Left lung (tissue), 10 donors: Measurements from ENCODE around the gene BEX2. TPM values are rescaled to one million over a fixed set of nuclear protein-coding genes. Genes with fewer than 3 reads are reported as not detected.

Experiments
- ATAC-seq: fragments of 200-7000 bp; cut with Tn5 transposase; one replicate; pipeline ENCODE4 v1.9.1; 2020; ENCODE audit warnings: moderate library complexity
- DNase-seq, 4 donors: peaks; one replicate each; pipeline ENCODE4 v3.0.0-alpha.2; 2013 to 2020
- H3K27ac ChIP-seq, 2 donors: fragments of 200-600 bp; sonication (generic) in 1 of 2; one replicate each; pipeline versions ENCODE4 v1.5.0 to v1.8.0; 2020 to 2021
- H3K27me3 ChIP-seq, 2 donors: fragments of 200-600 bp; sonication (generic) in 1 of 2; one replicate each; pipeline versions ENCODE4 v1.5.0 to v1.8.0; 2020 to 2021
- H3K36me3 ChIP-seq, 2 donors: fragments of 200-600 bp; sonication (generic) in 1 of 2; one replicate each; pipeline versions ENCODE4 v1.5.0 to v1.8.0; 2020 to 2021
- H3K4me1 ChIP-seq, 2 donors: fragments of 200-600 bp; one replicate each; pipeline ENCODE4 v1.8.0; 2021
- H3K4me3 ChIP-seq, 2 donors: fragments of 200-600 bp; sonication (generic) in 1 of 2; one replicate each; pipeline versions ENCODE4 v1.5.0 to v1.8.0; 2020 to 2021; ENCODE audit warnings: mild to moderate bottlenecking in 1 of 2
- H3K9me3 ChIP-seq, 2 donors: fragments of 200-600 bp; sonication (generic) in 1 of 2; one replicate each; pipeline versions ENCODE4 v1.5.0 to v1.8.0; 2020 to 2021
- CTCF ChIP-seq, 2 donors: fragments of 200-600 bp; sonication (generic) in 1 of 2; IDR thresholded peaks; one replicate each; pipeline versions ENCODE4 v1.5.0 to v1.8.0; 2021; ENCODE audit warnings: antibody characterized with exemption in 2 of 2
- intact Hi-C, 2 donors: fragments of 100-400 bp; cut with DNase I; formaldehyde crosslinking; loops; one replicate each; pipeline versions ENCODE4 v1.11.2 to v1.14.2; 2022
- polyA plus RNA-seq, 6 donors: library from polyadenylated mRNA; unstranded; fragments of 120-200 nt; gene quantifications; one replicate each; pipeline ENCODE4 v1.2.1, GENCODE V29; 2013; ENCODE audit not compliant: insufficient read length in 6 of 6
- total RNA-seq, 2 donors: library from RNA; stranded (reverse); fragmentation: NEBNext Ultra II Directional; extraction: Animal tissue kit (Norgen Biotek cat#: 25700); gene quantifications; one replicate each; pipeline ENCODE4 v1.2.1, GENCODE V29; 2021
- donor health status: DM: no; HTN: yes; CAD: no.
- donor health status: DM: no; HTN: no; CAD: no.

The BEX2 gene
- total and polyA plus RNA-seq, 8 donors: 9.7 to 38.4 (median 22.4) TPM

DNA sequence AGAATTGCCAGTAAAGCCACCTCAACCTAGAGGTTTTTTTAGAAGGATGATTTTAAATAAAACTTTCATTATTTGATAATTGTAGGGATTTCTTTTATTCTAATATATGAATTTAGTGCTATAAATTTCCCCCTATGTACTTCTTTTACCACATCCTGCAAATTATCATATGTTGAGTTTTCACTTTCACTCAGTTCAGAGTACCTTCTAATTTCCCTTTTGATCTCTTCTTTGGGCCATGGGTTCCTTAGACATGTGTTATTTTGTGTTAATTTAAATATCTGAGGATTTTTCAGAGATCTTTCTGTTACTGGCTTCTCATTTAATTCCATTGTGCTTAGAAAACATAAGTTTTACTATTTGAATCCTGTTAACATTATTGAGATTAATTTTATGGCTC is 6.1 kb downstream of the BEX2 start:
- DNase-seq (no peak), ATAC-seq (no peak)
- no peak overlapping the region for H3K4me3 ChIP-seq
- no peaks in the 10 kb centered on the region for H3K4me1 ChIP-seq
- H3K27me3 ChIP-seq: peaks cover 2 to 12% of the 10 kb centered on the region in 2 donors
- H3K27ac ChIP-seq: no peak overlapping the region
- H3K36me3 ChIP-seq: no peaks in the 10 kb centered on the region
- no peaks in the 10 kb centered on the region for H3K9me3 ChIP-seq
- intact Hi-C loops: no loop called here
- TF ChIP-seq CTCF (IDR thresholded peaks at IDR 0.05): no peak

DNA sequence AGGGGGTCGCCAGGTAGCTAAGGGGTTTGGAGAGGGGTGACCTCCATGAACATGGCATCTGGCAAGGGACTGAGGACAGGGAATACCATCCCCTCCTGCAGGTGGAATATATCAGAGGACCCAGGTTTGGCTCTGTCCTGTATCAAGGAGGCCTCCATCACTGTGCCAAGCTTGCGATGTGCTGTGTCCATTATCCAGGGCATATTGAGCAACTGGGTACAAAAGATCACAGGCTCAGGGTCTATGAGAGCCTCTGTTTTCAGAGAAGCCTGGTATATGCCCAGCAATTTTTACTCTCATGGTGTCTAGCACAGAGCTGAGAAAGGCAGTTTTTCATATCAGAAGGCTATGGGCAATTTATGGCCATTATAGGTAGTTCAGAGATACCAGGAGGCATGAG is 17.7 kb downstream of the BEX2 start:
- Histone ChIP-seq H3K9me3 (no peaks in the 10 kb centered on the region), H3K27ac (no peak overlapping the region), H3K4me3 (no peak overlapping the region), H3K36me3 (no peaks in the 10 kb centered on the region), H3K4me1 (no peaks in the 10 kb centered on the region), H3K27me3 (no peaks in the 10 kb centered on the region)
- ATAC-seq: no peak
- intact Hi-C loops: no loop called here
- DNase-seq: no peak
- TF ChIP-seq CTCF (IDR thresholded peaks at IDR 0.05): no peak

- H3K4me3 ChIP-seq: no peak overlapping the region
- H3K36me3 ChIP-seq: no peaks in the 10 kb centered on the region
- ATAC-seq: no peak
- DNase-seq: no peak
- H3K4me1 ChIP-seq: no peaks in the 10 kb centered on the region
- H3K27ac ChIP-seq: no peak overlapping the region
- no peaks in the 10 kb centered on the region for H3K9me3 ChIP-seq
- peaks cover 22 to 24% of the 10 kb centered on the region in 2 donors for H3K27me3 ChIP-seq
- no peak for TF ChIP-seq CTCF (IDR thresholded peaks at IDR 0.05)
- intact Hi-C loops: no loop called here
Observed at GRCh38 chrX:103279624-103280023, 31.2 kb downstream of the BEX2 start.

DNA sequence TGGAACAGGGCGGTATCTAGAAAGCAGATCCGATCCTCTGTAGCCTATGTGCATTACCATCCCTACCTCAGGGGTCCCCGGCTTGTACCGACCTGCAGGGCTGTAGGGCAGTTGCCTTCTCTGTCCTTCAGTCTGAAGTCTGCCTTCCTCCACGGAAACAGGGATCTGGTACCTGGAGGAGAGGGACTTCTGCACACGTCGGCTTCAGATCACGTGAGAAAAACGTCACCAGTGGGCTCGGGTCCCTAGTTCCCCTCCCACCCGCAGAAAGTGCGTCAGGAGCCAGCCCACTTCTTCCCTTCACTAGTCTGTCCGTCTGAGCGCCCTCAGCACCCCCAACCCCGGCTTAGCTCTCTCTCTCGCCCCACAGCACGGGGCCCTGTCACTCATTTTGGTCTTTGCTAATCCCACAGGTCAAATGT is 34.2 kb downstream of the BEX2 start, which contains the start of gene TCEAL5:
TSS of gene TCEAL5 (minus strand) at position 170 of the 422 bp plus-strand sequence. CDS start 2,187 bp downstream, outside the sequence.
- no peaks in the 10 kb centered on the region for H3K4me1 ChIP-seq
- intact Hi-C loops: no loop called here
- DNase-seq: peak in 2 of 4 donors; percentile 18 to 22
- H3K27me3 ChIP-seq: peaks cover 21 to 22% of the 10 kb centered on the region in 2 donors
- no peak for TF ChIP-seq CTCF (IDR thresholded peaks at IDR 0.05)
- ATAC-seq: no peak
- no peaks in the 10 kb centered on the region for H3K36me3 ChIP-seq
- no peak within 1 kb of the TSS for H3K27ac ChIP-seq
- no peak within 1 kb of the TSS for H3K4me3 ChIP-seq
- no peaks in the 10 kb centered on the region for H3K9me3 ChIP-seq

DNA sequence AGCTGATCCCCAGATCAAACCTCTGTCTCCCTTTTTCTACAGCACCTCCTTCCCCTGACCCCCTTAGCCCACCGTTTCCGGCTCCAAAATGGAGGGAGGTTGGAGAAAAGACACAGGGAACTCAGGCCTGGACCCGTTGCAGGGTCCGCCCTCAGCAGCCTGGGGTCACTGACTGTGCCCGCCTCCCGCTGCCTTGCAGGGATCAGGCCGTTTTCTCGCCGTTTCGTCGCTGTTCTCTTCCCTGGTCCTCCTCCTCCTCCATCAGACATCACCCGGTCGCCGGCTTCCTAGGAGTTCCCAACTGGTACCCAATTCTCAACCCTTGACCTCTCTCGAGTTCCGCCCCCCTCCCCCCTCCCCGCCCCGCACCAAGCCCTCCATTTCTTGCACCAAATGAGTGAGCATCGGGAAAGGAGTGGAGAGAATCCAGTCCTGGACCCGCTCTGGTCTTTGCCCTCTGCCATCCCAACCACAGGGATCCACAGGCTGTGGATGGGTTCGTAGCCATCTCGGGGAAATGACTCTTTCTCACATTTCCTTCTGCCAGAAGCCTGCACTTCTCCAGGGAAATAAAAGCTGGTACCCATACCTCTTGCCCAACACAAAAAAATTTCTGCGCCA is 34.7 kb downstream of the BEX2 start:
- DNase-seq: no peak
- H3K9me3 ChIP-seq: no peaks in the 10 kb centered on the region
- no peak for TF ChIP-seq CTCF (IDR thresholded peaks at IDR 0.05)
- intact Hi-C loops: no loop called here
- H3K27me3 ChIP-seq: peaks cover 22 to 24% of the 10 kb centered on the region in 2 donors
- ATAC-seq: no peak
- no peaks in the 10 kb centered on the region for H3K36me3 ChIP-seq
- no peak overlapping the region for H3K4me3 ChIP-seq
- H3K4me1 ChIP-seq: no peaks in the 10 kb centered on the region
- H3K27ac ChIP-seq: no peak overlapping the region
